ENCODE measurements around the gene MTMR1.
A peak's percentile ranks its signal among the peaks of the same experiment; 100 is the strongest.

Gene MTMR1

DNA sequence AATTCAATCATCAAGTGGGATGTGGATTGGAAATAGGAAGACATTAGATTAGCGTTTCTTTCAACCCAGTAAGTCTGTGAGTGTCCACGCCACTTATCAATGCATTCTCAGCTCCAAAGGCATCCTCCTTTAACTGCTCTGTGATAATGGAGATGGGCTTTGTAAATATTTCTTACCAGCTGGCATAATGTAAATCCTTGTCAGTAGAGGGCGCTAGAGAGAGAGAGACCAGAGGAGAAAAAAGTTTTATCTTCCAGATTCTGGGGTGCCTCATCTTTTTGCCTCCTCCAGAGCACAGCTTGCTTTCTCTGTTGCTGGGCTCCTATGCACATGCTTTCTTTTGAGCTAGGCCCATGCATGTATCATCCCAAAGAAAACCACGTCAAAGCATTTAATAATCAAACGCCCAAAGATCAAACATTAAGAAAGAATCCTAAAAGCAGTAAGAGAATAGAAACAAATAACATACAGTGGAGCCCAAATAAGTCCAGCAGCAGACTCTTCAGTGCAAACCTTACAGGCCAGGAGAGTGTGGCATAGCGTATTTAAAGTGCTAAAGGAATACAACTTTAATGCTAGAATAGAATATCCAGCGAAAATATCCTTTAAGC, 9.6 kb upstream of the MTMR1 start:
- TF ChIP-seq, protein P1, sequence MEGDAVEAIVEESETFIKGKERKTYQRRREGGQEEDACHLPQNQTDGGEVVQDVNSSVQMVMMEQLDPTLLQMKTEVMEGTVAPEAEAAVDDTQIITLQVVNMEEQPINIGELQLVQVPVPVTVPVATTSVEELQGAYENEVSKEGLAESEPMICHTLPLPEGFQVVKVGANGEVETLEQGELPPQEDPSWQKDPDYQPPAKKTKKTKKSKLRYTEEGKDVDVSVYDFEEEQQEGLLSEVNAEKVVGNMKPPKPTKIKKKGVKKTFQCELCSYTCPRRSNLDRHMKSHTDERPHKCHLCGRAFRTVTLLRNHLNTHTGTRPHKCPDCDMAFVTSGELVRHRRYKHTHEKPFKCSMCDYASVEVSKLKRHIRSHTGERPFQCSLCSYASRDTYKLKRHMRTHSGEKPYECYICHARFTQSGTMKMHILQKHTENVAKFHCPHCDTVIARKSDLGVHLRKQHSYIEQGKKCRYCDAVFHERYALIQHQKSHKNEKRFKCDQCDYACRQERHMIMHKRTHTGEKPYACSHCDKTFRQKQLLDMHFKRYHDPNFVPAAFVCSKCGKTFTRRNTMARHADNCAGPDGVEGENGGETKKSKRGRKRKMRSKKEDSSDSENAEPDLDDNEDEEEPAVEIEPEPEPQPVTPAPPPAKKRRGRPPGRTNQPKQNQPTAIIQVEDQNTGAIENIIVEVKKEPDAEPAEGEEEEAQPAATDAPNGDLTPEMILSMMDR (IDR thresholded peaks at IDR 0.05; ENCODE audit: low read depth, low read length) = peak; percentile 17; the same call in 1 of the 2 replicates
- H3K4me3 ChIP-seq (ENCODE audit: low read depth, low read length) = no peak overlapping the region

DNA sequence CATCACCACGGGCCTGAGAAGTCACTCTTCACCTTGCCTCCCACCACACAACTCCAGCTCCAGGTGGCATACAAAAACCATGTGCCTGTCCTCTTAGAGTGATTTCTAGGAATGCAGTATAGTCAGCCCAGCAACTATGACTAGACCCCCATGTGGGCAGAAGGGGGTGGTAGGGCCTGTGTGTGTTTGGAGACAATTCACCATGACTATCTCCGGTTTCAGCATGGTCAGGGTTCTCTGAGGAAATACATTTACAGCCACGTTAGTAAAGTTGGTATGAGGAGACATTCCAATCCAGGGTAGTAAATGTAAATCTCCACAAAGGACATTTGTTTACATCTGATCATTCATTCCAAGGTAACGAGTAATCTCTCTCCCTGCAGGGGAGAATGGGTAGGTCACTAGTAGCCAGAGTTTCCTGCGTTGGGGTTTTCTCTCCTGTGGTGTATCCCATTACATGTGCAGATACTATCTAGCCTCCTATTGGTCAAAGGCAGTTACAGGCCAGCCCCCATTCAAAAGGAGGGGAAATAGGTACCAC, 4.2 kb upstream of the MTMR1 start:
- TF ChIP-seq, protein P1 (IDR thresholded peaks at IDR 0.05; ENCODE audit: low read depth, low read length) = no peak
- no peak overlapping the region for H3K4me3 ChIP-seq (ENCODE audit: low read depth, low read length)

DNA sequence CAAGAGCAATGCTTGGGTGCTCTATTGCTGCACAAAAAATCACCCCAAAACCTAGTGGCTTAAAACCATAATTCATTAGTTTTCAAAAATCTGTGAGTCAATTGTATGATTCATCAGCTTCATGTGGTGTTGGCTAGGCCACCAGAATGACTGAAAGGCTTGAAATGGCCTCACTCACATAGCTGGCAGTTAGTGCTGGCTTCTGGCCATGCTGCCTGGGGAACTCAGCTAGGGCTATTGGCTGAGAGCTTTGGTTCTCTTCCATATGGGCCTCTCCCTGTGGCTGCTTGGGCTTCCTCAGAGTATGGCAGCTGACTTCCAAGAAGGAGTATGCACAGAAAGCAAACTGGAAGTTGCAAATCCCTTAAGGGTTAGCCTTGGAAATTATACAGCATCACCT, 3.1 kb upstream of the MTMR1 start:
- H3K4me3 ChIP-seq (ENCODE audit: low read depth, low read length) = no peak overlapping the region

DNA sequence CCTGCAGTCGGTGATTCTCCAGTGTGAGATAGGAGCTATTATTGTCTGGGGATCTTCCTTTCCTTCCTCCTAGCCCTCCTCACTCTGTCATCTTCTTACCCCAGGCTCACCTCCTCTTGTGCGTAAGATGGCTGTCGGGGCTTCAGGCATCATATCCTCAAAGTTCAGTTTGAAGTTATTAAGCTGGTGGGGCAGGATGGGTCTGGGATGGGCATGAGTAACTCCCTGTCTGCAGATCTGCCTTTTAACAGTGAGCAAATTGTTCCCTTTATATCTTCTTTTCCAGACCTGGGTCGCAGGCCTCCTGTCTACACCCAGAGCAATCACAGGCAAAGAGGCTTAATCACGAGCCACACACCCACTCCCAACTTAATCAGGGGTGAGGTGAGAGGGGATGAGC, 900 bp upstream of the MTMR1 start:
- TF ChIP-seq, protein P1 (IDR thresholded peaks at IDR 0.05; ENCODE audit: low read depth, low read length) = no peak

More for the DNA sequence above, 3.1 kb upstream of the MTMR1 start:
- TF ChIP-seq, protein P1 (IDR thresholded peaks at IDR 0.05; ENCODE audit: low read depth, low read length) = no peak

DNA sequence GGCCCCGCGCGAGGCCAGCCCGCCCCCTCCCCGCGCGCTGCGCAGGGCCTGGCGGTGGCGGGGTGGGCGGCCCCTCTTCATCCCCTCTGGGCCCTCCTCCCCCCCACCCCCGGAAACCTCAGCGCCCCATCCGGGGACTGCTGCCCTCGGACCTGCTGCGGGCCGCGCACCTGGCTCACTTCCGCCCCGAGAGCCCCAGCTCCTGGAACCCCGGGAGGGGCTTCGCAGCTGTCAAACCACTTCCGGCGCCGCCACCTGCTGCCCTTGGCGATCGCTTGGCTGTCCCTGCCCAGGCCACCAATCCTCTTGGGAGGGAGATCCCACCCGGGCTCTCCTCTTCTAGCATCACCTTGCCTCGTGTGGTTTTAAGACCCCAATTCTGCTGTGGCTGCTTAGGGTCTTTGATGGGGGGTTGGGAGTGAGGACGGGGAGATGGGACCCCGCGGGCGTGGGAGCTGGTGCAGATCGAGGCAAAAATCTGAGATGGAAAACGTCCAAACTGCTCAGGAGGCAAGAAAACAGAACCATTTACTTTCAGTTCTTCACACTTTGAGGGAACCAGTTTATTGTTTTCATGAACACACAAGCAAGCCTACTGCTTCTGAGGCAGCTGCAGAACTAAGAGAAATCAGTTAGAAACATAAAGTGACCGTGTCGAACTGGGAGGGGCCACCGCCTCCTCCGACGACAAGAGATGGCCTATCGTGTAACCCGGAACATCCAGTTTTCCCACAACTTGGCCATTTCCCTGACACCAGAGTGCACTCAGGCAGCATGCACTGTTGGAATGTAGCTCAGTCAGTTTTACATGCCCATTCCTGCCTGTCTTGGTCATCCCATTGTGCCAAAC, 754 bp downstream of the MTMR1 start:
- peak overlapping the region; percentile 66 for H3K4me3 ChIP-seq (ENCODE audit: low read depth, low read length)
- TF ChIP-seq, protein P1 (IDR thresholded peaks at IDR 0.05; ENCODE audit: low read depth, low read length) = no peak

More for the DNA sequence above, 900 bp upstream of the MTMR1 start:
- peak overlapping the region; percentile 56 for H3K4me3 ChIP-seq (ENCODE audit: low read depth, low read length)

DNA sequence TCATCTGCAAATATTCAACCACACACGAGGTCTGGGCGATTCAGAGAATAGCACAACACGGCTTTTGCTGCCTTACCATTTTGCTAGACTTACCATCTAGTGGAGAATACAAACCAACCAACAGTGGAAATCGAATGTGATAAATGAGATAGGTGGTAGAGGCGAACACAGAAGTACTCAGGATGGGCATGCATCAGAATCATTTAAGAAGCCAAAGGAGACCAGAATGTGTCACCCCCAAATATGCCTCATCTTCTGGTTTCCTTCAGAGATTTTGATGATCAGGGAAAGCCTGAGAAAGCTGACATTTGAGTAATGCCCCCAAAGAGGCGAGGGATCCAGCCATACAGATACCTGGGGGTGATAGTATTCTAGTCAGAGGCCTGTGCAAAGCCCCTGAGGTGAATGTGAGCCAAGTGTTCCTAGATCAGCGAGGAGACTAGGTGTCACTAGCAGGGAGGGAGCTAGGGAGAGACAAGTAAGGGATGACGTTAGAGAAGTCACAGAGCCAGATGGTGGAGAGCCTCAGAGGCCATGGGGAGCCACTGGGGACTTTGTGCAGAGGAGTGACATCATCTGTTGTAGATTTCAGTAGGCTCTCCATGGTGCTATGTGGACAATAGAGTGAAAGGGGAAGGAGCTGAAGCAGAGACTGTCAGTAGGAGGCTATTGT, 1.7 kb downstream of the MTMR1 start:
- H3K4me3 ChIP-seq (ENCODE audit: low read depth, low read length) = no peak overlapping the region
- TF ChIP-seq, protein P1 (IDR thresholded peaks at IDR 0.05; ENCODE audit: low read depth, low read length) = no peak

Data from WI38 (cell line).